OCI-LY3 (cell line): ENCODE data around the gene SPINK14.

Experiments used
- CTCF ChIP-seq: fragments of 200-600, 300-600 bp; sonication (generic); IDR thresholded peaks from 2 replicates; pipeline ENCODE4 v1.5.1; 2014; ENCODE audit warnings: antibody characterized with exemption, low read length, low read depth
- EZH2phosphoT487 ChIP-seq: fragments of 200-600 bp; shearing (Covaris generic); IDR thresholded peaks from 2 replicates; pipeline ENCODE4 v1.6.1; 2018; ENCODE audit warnings: antibody characterized with exemption, mixed run types, low read depth

- TF ChIP-seq CTCF = no peak
- TF ChIP-seq EZH2phosphoT487 = no peak
Measured at GRCh38 chr5:148208226-148208625, 39.9 kb downstream of the SPINK14 start.
